Keratinocyte (primary cell): ENCODE results near the gene ACSM2B. TPM values are rescaled to one million over a fixed set of nuclear protein-coding genes. Genes with fewer than 3 reads are reported as not detected.

ENCODE experiments used
- DNase-seq: peaks from one replicate; pipeline ENCODE4 v3.0.0-alpha.2; 2011; ENCODE audit warnings: low read depth, missing footprints, low spot score
- FAIRE-seq: peaks from 2 replicates; lab custom pipeline; 2011; peaks lifted over from hg19 to GRCh38; lab: Jason Lieb, UNC
- H2AFZ ChIP-seq: 2 replicates; pipeline ENCODE4 v1.6.0; 2012; ENCODE audit warnings: low read length, control low read depth, inconsistent platforms; ENCODE audit not compliant: control insufficient read depth
- H3K27ac ChIP-seq: 2 replicates; pipeline ENCODE4 v1.5.1; 2011; ENCODE audit warnings: low read length; ENCODE audit not compliant: control insufficient read depth, insufficient read depth
- H3K27me3 ChIP-seq: 3 replicates; pipeline ENCODE4 v1.6.0; 2011; ENCODE audit warnings: low read length; ENCODE audit not compliant: control insufficient read depth, insufficient read depth; ENCODE audit errors: extremely low read depth
- H3K36me3 ChIP-seq, 2 experiments: 2 replicates in 1 of 2; 3 replicates in 1 of 2; pipeline ENCODE4 v1.5.1; 2011; ENCODE audit warnings: low read length in 2 of 2, mild to moderate bottlenecking in 1 of 2; ENCODE audit not compliant: control insufficient read depth in 2 of 2, insufficient read depth in 2 of 2; ENCODE audit errors: extremely low read depth in 1 of 2
- H3K4me1 ChIP-seq: 3 replicates; pipeline ENCODE4 v1.5.1; 2011; ENCODE audit warnings: low read length; ENCODE audit not compliant: control insufficient read depth, insufficient read depth; ENCODE audit errors: extremely low read depth
- H3K4me2 ChIP-seq: 3 replicates; pipeline ENCODE4 v1.6.0; 2011; ENCODE audit warnings: low read depth, low read length; ENCODE audit not compliant: control insufficient read depth, insufficient read depth; ENCODE audit errors: extremely low read depth
- H3K4me3 ChIP-seq, 3 experiments: fragments of 200-600 bp in 1 of 3; sonication (generic) in 1 of 3; 2 replicates in 2 of 3; 3 replicates in 1 of 3; pipeline ENCODE4 v1.5.1; 2011 to 2016; ENCODE audit warnings: low read length in 3 of 3, mild to moderate bottlenecking in 3 of 3, control low read depth in 2 of 3, inconsistent platforms in 1 of 3, low read depth in 1 of 3, mixed read lengths in 1 of 3, mixed run types in 1 of 3, moderate library complexity in 1 of 3; ENCODE audit not compliant: control insufficient read depth in 2 of 3, insufficient read depth in 2 of 3; ENCODE audit errors: extremely low read depth in 1 of 3
- H3K79me2 ChIP-seq: 2 replicates; pipeline ENCODE4 v1.6.0; 2012; ENCODE audit warnings: low read length; ENCODE audit not compliant: control insufficient read depth, insufficient read depth
- H3K9ac ChIP-seq: 3 replicates; pipeline ENCODE4 v1.6.0; 2011; ENCODE audit warnings: low read length; ENCODE audit not compliant: control insufficient read depth, insufficient read depth; ENCODE audit errors: extremely low read depth
- H3K9me1 ChIP-seq: 3 replicates; pipeline ENCODE4 v1.6.0; 2011; ENCODE audit warnings: low read length; ENCODE audit not compliant: control insufficient read depth, insufficient read depth; ENCODE audit errors: extremely low read depth
- H3K9me3 ChIP-seq: 2 replicates; pipeline ENCODE4 v1.5.1; 2012; ENCODE audit warnings: low read depth, low read length; ENCODE audit not compliant: control insufficient read depth
- H4K20me1 ChIP-seq: 3 replicates; pipeline ENCODE4 v1.6.0; 2011; ENCODE audit warnings: low read length; ENCODE audit not compliant: control insufficient read depth, insufficient read depth; ENCODE audit errors: extremely low read depth
- CTCF ChIP-seq, 3 experiments: IDR thresholded peaks in 1 of 3; conservative IDR thresholded peaks in 1 of 3; optimal IDR thresholded peaks in 1 of 3; 2 replicates in 2 of 3; 3 replicates in 1 of 3; pipeline versions ENCODE3 to v1.5.1; 2011; ENCODE audit warnings: low read length in 3 of 3, mild to moderate bottlenecking in 3 of 3, moderate library complexity in 2 of 3, control low read depth in 1 of 3, inconsistent platforms in 1 of 3; ENCODE audit not compliant: insufficient read depth in 2 of 3; ENCODE audit errors: extremely low read depth in 1 of 3
- EZH2 ChIP-seq: IDR thresholded peaks from one replicate; pipeline ENCODE4 v1.6.1; 2012; ENCODE audit warnings: inconsistent platforms, mild to moderate bottlenecking, low read length, moderate library complexity
- dilution Hi-C: fragments of 300-500 bp; cut with MboI; formaldehyde crosslinking; loops from one replicate; pipeline ENCODE4 v1.7.0; 2020; ENCODE audit warnings: low sequenced_read_pairs; ENCODE audit not compliant: extremely low pct_ligation_motif_present
- polyA plus RNA-seq, 5 experiments: library from polyadenylated mRNA; depleted of rRNA in 3 of 5; stranded (reverse) in 3 of 5; stranded (forward) in 1 of 5; unstranded in 1 of 5; fragments of >200 nt; gene quantifications; 1 replicate in 1 of 5; 2 replicates in 3 of 5; 3 replicates in 1 of 5; pipeline versions ENCODE4 v1.2.1 to v1.2.3, GENCODE V29; 2011 to 2012; ENCODE audit warnings: missing spikeins in 2 of 5, low read depth in 1 of 5, low replicate concordance in 1 of 5

The ACSM2B gene
- polyA plus RNA-seq, 1 donor (not counting 4 experiments of a cell fraction or from before 2014, with no cell fraction given): not detected

GRCh38 chr16:20611350-20611902 lies 35.3 kb upstream of the ACSM2B start:
- Histone ChIP-seq H3K4me3 (no peak overlapping the region), H3K27me3 (no peaks in the 10 kb centered on the region), H3K9me1 (no peaks in the 10 kb centered on the region), H3K4me1 (no peaks in the 10 kb centered on the region), H3K9me3 (no peaks in the 10 kb centered on the region), H3K79me2 (no peaks in the 10 kb centered on the region), H3K36me3 (no peaks in the 10 kb centered on the region), H2AFZ (no peak overlapping the region), H3K27ac (no peak overlapping the region), H3K9ac (no peak overlapping the region), H3K4me2 (no peak overlapping the region), H4K20me1 (no peaks in the 10 kb centered on the region)
- dilution Hi-C loops: no loop called here
- FAIRE-seq (no peak), DNase-seq (no peak)
- TF ChIP-seq EZH2: no peak
- TF ChIP-seq CTCF (optimal IDR thresholded peaks at IDR 0.05 in 1 of 3, IDR thresholded peaks at IDR 0.05 in 1 of 3, conservative IDR thresholded peaks at IDR 0.05 in 1 of 3; ENCODE audit: extremely low read depth in 1 of 3, insufficient read depth in 2 of 3, low read length in 3 of 3): no peak

GRCh38 chr16:20610892-20611349 lies 34.8 kb upstream of the ACSM2B start:
- DNase-seq (no peak), FAIRE-seq (no peak)
- no peak overlapping the region for H3K9ac ChIP-seq
- no peak overlapping the region for H3K27ac ChIP-seq
- no peak overlapping the region for H3K4me2 ChIP-seq
- H4K20me1 ChIP-seq: no peaks in the 10 kb centered on the region
- no peaks in the 10 kb centered on the region for H3K36me3 ChIP-seq
- H3K27me3 ChIP-seq: no peaks in the 10 kb centered on the region
- no peaks in the 10 kb centered on the region for H3K79me2 ChIP-seq
- dilution Hi-C loops: no loop called here
- H2AFZ ChIP-seq: no peak overlapping the region
- H3K9me1 ChIP-seq: no peaks in the 10 kb centered on the region
- TF ChIP-seq EZH2 (no peak), CTCF (optimal IDR thresholded peaks at IDR 0.05 in 1 of 3, IDR thresholded peaks at IDR 0.05 in 1 of 3, conservative IDR thresholded peaks at IDR 0.05 in 1 of 3; ENCODE audit: extremely low read depth in 1 of 3, insufficient read depth in 2 of 3, low read length in 3 of 3) (no peak)
- H3K4me3 ChIP-seq: no peak overlapping the region
- no peaks in the 10 kb centered on the region for H3K9me3 ChIP-seq
- no peaks in the 10 kb centered on the region for H3K4me1 ChIP-seq
